ENCODE data around the gene LYRM9.
"Not testable (repeated sequence)": the region's sequence is repeated elsewhere in the genome, so short reads cannot be mapped to it uniquely, and the experiment has no call there.

The LYRM9 gene

GRCh38 chr17:27836651-27837050, 56.5 kb downstream of the LYRM9 start:
- Histone ChIP-seq H2AFZ (ENCODE audit: low read depth, low read length, severe bottlenecking) (no peak overlapping the region), H3K27ac (ENCODE audit: low read depth, low read length) (no peak overlapping the region), H3K27me3 (ENCODE audit: low read length) (no peaks in the 10 kb centered on the region), H3F3A (ENCODE audit: insufficient read depth) (no peaks in the 10 kb centered on the region), H3K9ac (ENCODE audit: low read length) (no peak overlapping the region), H3K79me2 (ENCODE audit: insufficient read depth, low read length) (no peaks in the 10 kb centered on the region), H3K4me2 (ENCODE audit: low read depth, low read length, poor library complexity, severe bottlenecking) (no peak overlapping the region), H3K4me3 (ENCODE audit: insufficient read depth, low read length, poor library complexity, severe bottlenecking) (no peak overlapping the region), H3K9me3 (ENCODE audit: insufficient read depth, low read length) (no peaks in the 10 kb centered on the region), H4K20me1 (ENCODE audit: low read depth, low read length) (no peaks in the 10 kb centered on the region), H3K36me3 (ENCODE audit: low read length) (no peaks in the 10 kb centered on the region), H3K9me2 (replicated peaks; ENCODE audit: insufficient read depth, low read length) (no peaks in the 10 kb centered on the region)
- TF ChIP-seq CTCF (IDR thresholded peaks at IDR 0.05; ENCODE audit: insufficient read depth, low read length, poor library complexity, severe bottlenecking), result no peak
- TF ChIP-seq EZH2phosphoT487 (conservative IDR thresholded peaks at IDR 0.05; ENCODE audit: low read length), result no peak

- Histone ChIP-seq H3K36me3 (ENCODE audit: low read length) (no peaks in the 10 kb centered on the region), H3K4me3 (ENCODE audit: insufficient read depth, low read length, poor library complexity, severe bottlenecking) (no peak overlapping the region), H3K9me3 (ENCODE audit: insufficient read depth, low read length) (no peaks in the 10 kb centered on the region), H3K27ac (ENCODE audit: low read depth, low read length) (no peak overlapping the region), H3K9ac (ENCODE audit: low read length) (no peak overlapping the region), H3K27me3 (ENCODE audit: low read length) (no peaks in the 10 kb centered on the region), H3K4me2 (ENCODE audit: low read depth, low read length, poor library complexity, severe bottlenecking) (no peak overlapping the region), H2AFZ (ENCODE audit: low read depth, low read length, severe bottlenecking) (no peak overlapping the region), H3K79me2 (ENCODE audit: insufficient read depth, low read length) (no peaks in the 10 kb centered on the region), H4K20me1 (ENCODE audit: low read depth, low read length) (no peaks in the 10 kb centered on the region), H3K9me2 (replicated peaks; ENCODE audit: insufficient read depth, low read length) (no peaks in the 10 kb centered on the region), H3F3A (ENCODE audit: insufficient read depth) (no peaks in the 10 kb centered on the region)
- TF ChIP-seq CTCF (IDR thresholded peaks at IDR 0.05; ENCODE audit: insufficient read depth, low read length, poor library complexity, severe bottlenecking) (no peak), EZH2phosphoT487 (conservative IDR thresholded peaks at IDR 0.05; ENCODE audit: low read length) (no peak)
These were observed 58.6 kb downstream of the LYRM9 start for GRCh38 chr17:27834571-27834970.

- no peaks in the 10 kb centered on the region for H3F3A ChIP-seq (ENCODE audit: insufficient read depth)
- no peak overlapping the region for H3K4me2 ChIP-seq (ENCODE audit: low read depth, low read length, poor library complexity, severe bottlenecking)
- no peak for TF ChIP-seq CTCF (IDR thresholded peaks at IDR 0.05; ENCODE audit: insufficient read depth, low read length, poor library complexity, severe bottlenecking)
- TF ChIP-seq EZH2phosphoT487 (conservative IDR thresholded peaks at IDR 0.05; ENCODE audit: low read length), result no peak
- no peaks in the 10 kb centered on the region for H3K27me3 ChIP-seq (ENCODE audit: low read length)
- no peak overlapping the region for H3K4me3 ChIP-seq (ENCODE audit: insufficient read depth, low read length, poor library complexity, severe bottlenecking)
- H3K36me3 ChIP-seq (ENCODE audit: low read length), result no peaks in the 10 kb centered on the region
- H3K9me3 ChIP-seq (ENCODE audit: insufficient read depth, low read length), result no peaks in the 10 kb centered on the region
- H3K9me2 ChIP-seq (replicated peaks; ENCODE audit: insufficient read depth, low read length), result no peaks in the 10 kb centered on the region
- no peaks in the 10 kb centered on the region for H3K79me2 ChIP-seq (ENCODE audit: insufficient read depth, low read length)
- H4K20me1 ChIP-seq (ENCODE audit: low read depth, low read length), result no peaks in the 10 kb centered on the region
- no peak overlapping the region for H2AFZ ChIP-seq (ENCODE audit: low read depth, low read length, severe bottlenecking)
- no peak overlapping the region for H3K9ac ChIP-seq (ENCODE audit: low read length)
- H3K27ac ChIP-seq (ENCODE audit: low read depth, low read length), result no peak overlapping the region
These were observed 60.3 kb downstream of the LYRM9 start for GRCh38 chr17:27832831-27833230.

GRCh38 chr17:27829888-27830287, 63.3 kb downstream of the LYRM9 start:
- H3K27me3 ChIP-seq (ENCODE audit: low read length); H3K4me2 ChIP-seq (ENCODE audit: low read depth, low read length, poor library complexity, severe bottlenecking): not testable (repeated sequence)

GRCh38 chr17:27829143-27829711, 63.9 kb downstream of the LYRM9 start:
- H3K79me2 ChIP-seq (ENCODE audit: insufficient read depth, low read length); H3K9me2 ChIP-seq (replicated peaks; ENCODE audit: insufficient read depth, low read length); H3K4me3 ChIP-seq (ENCODE audit: insufficient read depth, low read length, poor library complexity, severe bottlenecking); H3K9ac ChIP-seq (ENCODE audit: low read length); H3K36me3 ChIP-seq (ENCODE audit: low read length); H3K4me2 ChIP-seq (ENCODE audit: low read depth, low read length, poor library complexity, severe bottlenecking); H3K9me3 ChIP-seq (ENCODE audit: insufficient read depth, low read length); H3K27ac ChIP-seq (ENCODE audit: low read depth, low read length); H4K20me1 ChIP-seq (ENCODE audit: low read depth, low read length); H3K27me3 ChIP-seq (ENCODE audit: low read length); H3F3A ChIP-seq (ENCODE audit: insufficient read depth); H2AFZ ChIP-seq (ENCODE audit: low read depth, low read length, severe bottlenecking): not testable (repeated sequence)

More at GRCh38 chr17:27829888-27830287, 63.3 kb downstream of the LYRM9 start:
- not testable (repeated sequence) for H3K27ac ChIP-seq (ENCODE audit: low read depth, low read length); H3K79me2 ChIP-seq (ENCODE audit: insufficient read depth, low read length); H3K9me3 ChIP-seq (ENCODE audit: insufficient read depth, low read length); H3F3A ChIP-seq (ENCODE audit: insufficient read depth); H3K4me3 ChIP-seq (ENCODE audit: insufficient read depth, low read length, poor library complexity, severe bottlenecking); H4K20me1 ChIP-seq (ENCODE audit: low read depth, low read length); H3K9ac ChIP-seq (ENCODE audit: low read length); H3K36me3 ChIP-seq (ENCODE audit: low read length); H3K9me2 ChIP-seq (replicated peaks; ENCODE audit: insufficient read depth, low read length); H2AFZ ChIP-seq (ENCODE audit: low read depth, low read length, severe bottlenecking)
